IMR-90 (cell line): ENCODE data around the gene FAM98B. TPM values are rescaled to one million over a fixed set of nuclear protein-coding genes. Genes with fewer than 3 reads are reported as not detected.
A peak's percentile ranks its signal among the peaks of the same experiment; 100 is the strongest.

Experiments used
- ATAC-seq: fragments of 200-7000 bp; cut with Tn5 transposase; 2 replicates; pipeline ENCODE4 v1.9.1; 2020; ENCODE audit warnings: low read depth, mild to moderate bottlenecking, moderate library complexity
- BruUV-seq: library from RNA; stranded (reverse); fragments of 400-500 nt; replicated peaks from 2 replicates; lab custom pipeline; 2021; lab: Mats Ljungman, UMichigan
- CTCF ChIA-PET: fragments of 300-600 bp; formaldehyde crosslinking; extraction: SDS; loops from one replicate; lab custom pipeline; 2021; ENCODE audit warnings: antibody characterized with exemption; lab: Yijun Ruan, JAX
- POLR2A ChIA-PET: fragments of 300-600 bp; sonication (Branson Sonifier 250); formaldehyde crosslinking; loops from one replicate; lab custom pipeline; 2022; ENCODE audit warnings: antibody characterized with exemption; ENCODE audit not compliant: unreplicated experiment; lab: Charles Lee
- DNase-seq: peaks from one replicate; pipeline ENCODE4 v3.0.0; 2013
- H2AFZ ChIP-seq: replicated peaks from 2 replicates; pipeline ENCODE3; 2013; ENCODE audit warnings: low read length, mild to moderate bottlenecking; ENCODE audit not compliant: poor library complexity
- H2AK5ac ChIP-seq: 2 replicates; pipeline ENCODE4 v1.6.1; 2013; ENCODE audit warnings: low read depth, low read length, inconsistent platforms
- H2AK9ac ChIP-seq: replicated peaks from 2 replicates; pipeline ENCODE3; 2013; ENCODE audit warnings: mild to moderate bottlenecking, low read depth, low read length, moderate library complexity; ENCODE audit not compliant: poor library complexity
- H2BK120ac ChIP-seq: 2 replicates; pipeline ENCODE4 v1.6.1; 2013; ENCODE audit warnings: low read depth, low read length, inconsistent platforms
- H2BK15ac ChIP-seq: 3 replicates; pipeline ENCODE4 v1.6.1; 2013; ENCODE audit warnings: low read depth, low read length, inconsistent platforms
- H2BK20ac ChIP-seq: 2 replicates; pipeline ENCODE4 v1.6.1; 2013; ENCODE audit warnings: low read depth, mild to moderate bottlenecking, inconsistent platforms, low read length, moderate library complexity
- H2BK5ac ChIP-seq: 2 replicates; pipeline ENCODE4 v1.6.1; 2013; ENCODE audit warnings: mild to moderate bottlenecking, low read depth, low read length, inconsistent platforms; ENCODE audit not compliant: poor library complexity, severe bottlenecking
- H3K14ac ChIP-seq: replicated peaks from 2 replicates; pipeline ENCODE4 v1.6.1; 2013; ENCODE audit warnings: low read depth, low read length, inconsistent platforms
- H3K18ac ChIP-seq: 2 replicates; pipeline ENCODE4 v1.6.1; 2013; ENCODE audit warnings: low read depth, low read length, control low read depth
- H3K23ac ChIP-seq: 2 replicates; pipeline ENCODE4 v1.6.1; 2013; ENCODE audit warnings: low read depth, low read length, inconsistent platforms
- H3K27ac ChIP-seq: 2 replicates; pipeline ENCODE4 v1.5.1; 2013; ENCODE audit warnings: mild to moderate bottlenecking, control low read depth, low read length; ENCODE audit not compliant: insufficient read depth
- H3K27me3 ChIP-seq: 2 replicates; pipeline ENCODE4 v1.6.1; 2013; ENCODE audit warnings: low read length; ENCODE audit not compliant: control insufficient read depth, insufficient read depth
- H3K36me3 ChIP-seq: 2 replicates; pipeline ENCODE4 v1.6.1; 2013; ENCODE audit warnings: low read length, mixed read lengths; ENCODE audit not compliant: control insufficient read depth, insufficient read depth
- H3K4ac ChIP-seq: 2 replicates; pipeline ENCODE4 v1.6.1; 2013; ENCODE audit warnings: low read depth, low read length, inconsistent platforms
- H3K4me1 ChIP-seq: 2 replicates; pipeline ENCODE4 v1.6.1; 2013; ENCODE audit warnings: low read length, mixed read lengths; ENCODE audit not compliant: control insufficient read depth, insufficient read depth
- H3K4me2 ChIP-seq: 2 replicates; pipeline ENCODE4 v1.6.1; 2013; ENCODE audit warnings: low read depth, mild to moderate bottlenecking, control low read depth, low read length, moderate library complexity
- H3K4me3 ChIP-seq: 2 replicates; pipeline ENCODE4 v1.5.1; 2013; ENCODE audit warnings: low read depth, mild to moderate bottlenecking, control low read depth, low read length, moderate library complexity; ENCODE audit not compliant: insufficient read depth
- H3K56ac ChIP-seq: 2 replicates; pipeline ENCODE4 v1.6.1; 2013; ENCODE audit warnings: low read length, inconsistent platforms; ENCODE audit not compliant: insufficient read depth; ENCODE audit errors: extremely low read depth
- H3K79me1 ChIP-seq, 2 experiments: 2 replicates each; pipeline ENCODE4 v1.6.1; 2013; ENCODE audit warnings: low read length in 2 of 2, inconsistent platforms in 1 of 2, low read depth in 1 of 2
- H3K9ac ChIP-seq: 2 replicates; pipeline ENCODE4 v1.6.1; 2013; ENCODE audit warnings: low read depth, low read length, control low read depth
- H3K9me1 ChIP-seq: 2 replicates; pipeline ENCODE4 v1.6.1; 2013; ENCODE audit warnings: low read length, inconsistent platforms; ENCODE audit not compliant: insufficient read depth
- H3K9me3 ChIP-seq: 2 replicates; pipeline ENCODE4 v1.6.1; 2013; ENCODE audit warnings: low read length; ENCODE audit not compliant: control insufficient read depth, insufficient read depth
- H4K20me1 ChIP-seq: 2 replicates; pipeline ENCODE4 v1.6.1; 2013; ENCODE audit warnings: low read length, inconsistent platforms; ENCODE audit not compliant: insufficient read depth
- H4K5ac ChIP-seq: 2 replicates; pipeline ENCODE4 v1.6.1; 2013; ENCODE audit warnings: mild to moderate bottlenecking, low read depth, low read length, control low read depth
- H4K8ac ChIP-seq, 2 experiments: 2 replicates each; pipeline ENCODE4 v1.6.1; 2013; ENCODE audit warnings: low read depth in 2 of 2, low read length in 2 of 2, control low read depth in 1 of 2, inconsistent platforms in 1 of 2
- H4K91ac ChIP-seq: 2 replicates; pipeline ENCODE4 v1.6.1; 2013; ENCODE audit warnings: low read depth, low read length, inconsistent platforms; ENCODE audit not compliant: insufficient read depth
- CHD1 ChIP-seq: IDR thresholded peaks from 2 replicates; pipeline ENCODE4 v1.6.1; 2012; ENCODE audit warnings: low read depth, low read length, improper control_type of control experiment
- FOS ChIP-seq: fragments of 150-350 bp; IDR thresholded peaks from 2 replicates; pipeline ENCODE4 v1.6.1; 2016; ENCODE audit warnings: low read depth, low read length
- MAFK ChIP-seq: IDR thresholded peaks from 2 replicates; pipeline ENCODE4 v1.6.1; 2012; ENCODE audit warnings: low read depth, low read length, improper control_type of control experiment
- MAZ ChIP-seq: IDR thresholded peaks from 2 replicates; pipeline ENCODE4 v1.6.1; 2012; ENCODE audit warnings: low read depth, mild to moderate bottlenecking, low read length, improper control_type of control experiment, moderate library complexity, borderline replicate concordance
- NFE2L2 ChIP-seq: fragments of 150-350 bp; IDR thresholded peaks from 2 replicates; pipeline ENCODE4 v1.6.1; 2016; ENCODE audit warnings: low read depth, mild to moderate bottlenecking, low read length
- POLR2A ChIP-seq: IDR thresholded peaks from 2 replicates; pipeline ENCODE4 v1.6.1; 2012; ENCODE audit warnings: mild to moderate bottlenecking, low read depth, low read length
- RAD21 ChIP-seq: IDR thresholded peaks from 2 replicates; pipeline ENCODE4 v1.6.1; 2012; ENCODE audit warnings: low read length, improper control_type of control experiment
- RFX5 ChIP-seq: IDR thresholded peaks from 2 replicates; pipeline ENCODE4 v1.8.0; 2012; ENCODE audit warnings: low read depth, mild to moderate bottlenecking, low read length, moderate library complexity
- WGBS, 2 experiments: methylation state at CpG; one replicate each; pipeline versions ENCODE4 v1.1.5 to v1.1.7; 2013; ENCODE audit warnings: missing lambda C conversion rate in 2 of 2; ENCODE audit not compliant: insufficient read length in 1 of 2; ENCODE audit errors: extremely low coverage in 2 of 2; 5-methylcytosine and 5-hydroxymethylcytosine counted together
- dilution Hi-C: fragments of 300-500 bp; cut with HindIII; formaldehyde crosslinking; loops from one replicate; pipeline ENCODE4 v1.14.3; 2018; ENCODE audit warnings: low sequenced_read_pairs; ENCODE audit not compliant: unreplicated experiment
- in situ Hi-C: fragments of 300-500 bp; cut with MboI; formaldehyde crosslinking; loops from 3 replicates; pipeline ENCODE4 v1.14.3; 2019; ENCODE audit warnings: low sequenced_read_pairs, inconsistent platforms, mixed read lengths
- intact Hi-C: fragments of 100-400 bp; cut with micrococcal nuclease; formaldehyde crosslinking; loops from 2 replicates; pipeline ENCODE4 v1.10.0; 2022
- polyA plus RNA-seq, 3 experiments: library from polyadenylated mRNA; depleted of rRNA; stranded (reverse); fragments of >200 nt; gene quantifications; 2 replicates each; pipeline ENCODE4 v1.2.3, GENCODE V29; 2012; ENCODE audit warnings: low replicate concordance in 1 of 3
- total RNA-seq: library from RNA; depleted of rRNA; stranded (reverse); fragments of >200 nt; gene quantifications from 2 replicates; pipeline ENCODE4 v1.2.3, GENCODE V29; 2012
- TF ChIP-seq, protein P1 (sequence below): fragments of 150-350 bp; IDR thresholded peaks from 2 replicates; pipeline ENCODE4 v1.6.1; 2017; ENCODE audit warnings: mild to moderate bottlenecking, antibody characterized with exemption, low read length, low read depth
- TF ChIP-seq, protein P2 (sequence below): conservative IDR thresholded peaks from 2 replicates; pipeline ENCODE4 v1.5.1; 2012; ENCODE audit warnings: mild to moderate bottlenecking, low read depth, low read length, improper control_type of control experiment

The FAM98B gene
- total and polyA plus RNA-seq, 2 of the 4 experiments (the other 2 are of a cell fraction): 2.7 to 12.2 TPM

DNA sequence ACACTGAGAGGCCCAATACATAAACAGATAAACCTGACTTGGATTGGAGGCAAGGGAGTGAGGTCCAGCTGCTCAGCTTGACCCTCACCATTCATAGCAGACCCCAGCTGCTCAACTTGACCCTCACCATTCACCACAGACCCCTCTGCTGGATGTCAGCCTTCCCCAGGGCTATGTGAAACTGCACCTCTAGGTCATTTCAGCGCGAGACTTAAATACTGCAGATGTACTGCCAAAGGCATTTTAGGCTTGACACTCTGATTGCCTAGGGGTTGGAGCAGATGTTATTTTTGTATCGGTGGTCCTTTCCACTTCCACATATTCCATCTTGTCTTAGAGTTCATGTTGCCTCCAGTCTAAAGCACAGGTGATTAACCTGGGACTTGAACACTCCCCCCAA, 41.5 kb upstream of the FAM98B start:
- H3K23ac ChIP-seq: peak overlapping the region; percentile 43; the same call in 1 of the 2 replicates
- no TSS peak for BruUV-seq
- intact Hi-C loops: loop anchor here (2.0 to 5.0 kb wide), 2 partner anchors 158 to 280 kb away; no protein-coding TSS in a partner anchor
- no peak overlapping the region for H3K4me2 ChIP-seq
- no peak overlapping the region for H3K9ac ChIP-seq
- peak overlapping the region; percentile 61 for H2AFZ ChIP-seq
- H3K4me1 ChIP-seq: no peaks in the 10 kb centered on the region
- H2BK15ac ChIP-seq: no peak overlapping the region
- H3K18ac ChIP-seq: no peak overlapping the region
- H4K91ac ChIP-seq: no peak overlapping the region
- no peaks in the 10 kb centered on the region for H3K9me3 ChIP-seq
- H4K20me1 ChIP-seq: no peaks in the 10 kb centered on the region
- no peak for ATAC-seq
- H3K79me1 ChIP-seq: no peaks in the 10 kb centered on the region
- H4K8ac ChIP-seq: no peak overlapping the region
- no peak for DNase-seq
- no peak overlapping the region for H3K4me3 ChIP-seq
- H3K9me1 ChIP-seq: no peaks in the 10 kb centered on the region
- no peak overlapping the region for H2BK120ac ChIP-seq
- H3K14ac ChIP-seq: no peak overlapping the region
- peaks cover 18% of the 10 kb centered on the region for H3K27me3 ChIP-seq
- H3K36me3 ChIP-seq: no peaks in the 10 kb centered on the region
- no peak overlapping the region for H2AK9ac ChIP-seq
- H3K4ac ChIP-seq: no peak overlapping the region
- in situ Hi-C loops: loop anchor here (10.0 kb wide), 1 partner anchor 418 kb away; no protein-coding TSS in a partner anchor
- ChIA-PET CTCF (no interaction called here), POLR2A (no interaction called here)
- H2AK5ac ChIP-seq: no peak overlapping the region
- H3K56ac ChIP-seq: no peak overlapping the region
- no peak overlapping the region; the same call in 1 of the 2 replicates for H2BK20ac ChIP-seq
- H4K5ac ChIP-seq: no peak overlapping the region
- dilution Hi-C loops: no loop called here
- no peak overlapping the region for H2BK5ac ChIP-seq
- WGBS, 2 experiments: no CpG with 5 or more reads among the region's 3 CpGs
- no peak overlapping the region for H3K27ac ChIP-seq
- TF ChIP-seq, protein P1, sequence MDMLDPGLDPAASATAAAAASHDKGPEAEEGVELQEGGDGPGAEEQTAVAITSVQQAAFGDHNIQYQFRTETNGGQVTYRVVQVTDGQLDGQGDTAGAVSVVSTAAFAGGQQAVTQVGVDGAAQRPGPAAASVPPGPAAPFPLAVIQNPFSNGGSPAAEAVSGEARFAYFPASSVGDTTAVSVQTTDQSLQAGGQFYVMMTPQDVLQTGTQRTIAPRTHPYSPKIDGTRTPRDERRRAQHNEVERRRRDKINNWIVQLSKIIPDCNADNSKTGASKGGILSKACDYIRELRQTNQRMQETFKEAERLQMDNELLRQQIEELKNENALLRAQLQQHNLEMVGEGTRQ: no peak
- TF ChIP-seq MAFK (no peak), POLR2A (no peak), FOS (no peak), RFX5 (no peak), RAD21 (no peak), NFE2L2 (no peak), CHD1 (no peak), MAZ (no peak)
- TF ChIP-seq, protein P2, sequence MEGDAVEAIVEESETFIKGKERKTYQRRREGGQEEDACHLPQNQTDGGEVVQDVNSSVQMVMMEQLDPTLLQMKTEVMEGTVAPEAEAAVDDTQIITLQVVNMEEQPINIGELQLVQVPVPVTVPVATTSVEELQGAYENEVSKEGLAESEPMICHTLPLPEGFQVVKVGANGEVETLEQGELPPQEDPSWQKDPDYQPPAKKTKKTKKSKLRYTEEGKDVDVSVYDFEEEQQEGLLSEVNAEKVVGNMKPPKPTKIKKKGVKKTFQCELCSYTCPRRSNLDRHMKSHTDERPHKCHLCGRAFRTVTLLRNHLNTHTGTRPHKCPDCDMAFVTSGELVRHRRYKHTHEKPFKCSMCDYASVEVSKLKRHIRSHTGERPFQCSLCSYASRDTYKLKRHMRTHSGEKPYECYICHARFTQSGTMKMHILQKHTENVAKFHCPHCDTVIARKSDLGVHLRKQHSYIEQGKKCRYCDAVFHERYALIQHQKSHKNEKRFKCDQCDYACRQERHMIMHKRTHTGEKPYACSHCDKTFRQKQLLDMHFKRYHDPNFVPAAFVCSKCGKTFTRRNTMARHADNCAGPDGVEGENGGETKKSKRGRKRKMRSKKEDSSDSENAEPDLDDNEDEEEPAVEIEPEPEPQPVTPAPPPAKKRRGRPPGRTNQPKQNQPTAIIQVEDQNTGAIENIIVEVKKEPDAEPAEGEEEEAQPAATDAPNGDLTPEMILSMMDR: no peak
